SK-N-SH treated with all-trans-retinoic acid at 6 μM for 48 hours (cell line): ENCODE results near the gene ECHDC3.

Source experiments
- ATAC-seq: fragments of 200-7000 bp; cut with Tn5 transposase; 3 replicates; pipeline ENCODE4 v1.9.1; 2020; ENCODE audit warnings: mild to moderate bottlenecking, moderate library complexity
- ARNTL ChIP-seq: fragments of 450-650 bp; formaldehyde crosslinking; IDR thresholded peaks from 2 replicates; pipeline ENCODE4 v1.5.0; 2020; ENCODE audit warnings: low read depth, mild to moderate bottlenecking, moderate library complexity, borderline replicate concordance
- BACH2 ChIP-seq: fragments of 250-450 bp; sonication (Bioruptor Pico); IDR thresholded peaks from 2 replicates; pipeline ENCODE4 v1.9.0; 2021; ENCODE audit warnings: mild to moderate bottlenecking, borderline replicate concordance
- CREB5 ChIP-seq: fragments of 250-450 bp; sonication (Bioruptor Pico); IDR thresholded peaks from 2 replicates; pipeline ENCODE4 v1.5.1; 2020; ENCODE audit warnings: low read depth, mild to moderate bottlenecking, moderate library complexity
- CSDC2 ChIP-seq: fragments of 250-450 bp; sonication (Bioruptor Pico); IDR thresholded peaks from 2 replicates; pipeline ENCODE4 v1.5.0; 2020; ENCODE audit warnings: mild to moderate bottlenecking, moderate library complexity
- ESRRG ChIP-seq: fragments of 250-450 bp; sonication (Bioruptor Pico); IDR thresholded peaks from 2 replicates; pipeline ENCODE4 v1.6.1; 2021; ENCODE audit warnings: mild to moderate bottlenecking
- ISL1 ChIP-seq: fragments of 250-450 bp; sonication (Bioruptor Pico); IDR thresholded peaks from 2 replicates; pipeline ENCODE4 v2.1.2; 2022; ENCODE audit warnings: mild to moderate bottlenecking, moderate library complexity
- OSR1 ChIP-seq: fragments of 250-450 bp; sonication (Bioruptor Pico); IDR thresholded peaks from 2 replicates; pipeline ENCODE4 v1.8.0; 2022; ENCODE audit warnings: moderate library complexity, mild to moderate bottlenecking, inconsistent platforms
- PATZ1 ChIP-seq: fragments of 250-450 bp; sonication (Bioruptor Pico); IDR thresholded peaks from 2 replicates; pipeline ENCODE4 v1.8.0; 2020; ENCODE audit warnings: mild to moderate bottlenecking, moderate library complexity, borderline replicate concordance
- POU6F1 ChIP-seq: fragments of 250-450 bp; sonication (Bioruptor Pico); IDR thresholded peaks from 2 replicates; pipeline ENCODE4 v1.8.0; 2021; ENCODE audit warnings: low read depth, mild to moderate bottlenecking, moderate library complexity, borderline replicate concordance
- PPARA ChIP-seq: fragments of 250-450 bp; sonication (Bioruptor Pico); IDR thresholded peaks from 2 replicates; pipeline ENCODE4 v1.5.0; 2020; ENCODE audit warnings: mild to moderate bottlenecking, borderline replicate concordance
- SNAI2 ChIP-seq: fragments of 250-450 bp; sonication (Bioruptor Pico); IDR thresholded peaks from 2 replicates; pipeline ENCODE4 v1.5.0; 2020; ENCODE audit warnings: mild to moderate bottlenecking, moderate library complexity
- TOX ChIP-seq: fragments of 250-450 bp; sonication (Bioruptor Pico); IDR thresholded peaks from 2 replicates; pipeline ENCODE4 v1.8.0; 2021; ENCODE audit warnings: mild to moderate bottlenecking, moderate library complexity, borderline replicate concordance
- TSHZ2 ChIP-seq: fragments of 250-450 bp; sonication (Bioruptor Pico); IDR thresholded peaks from 2 replicates; pipeline ENCODE4 v1.5.0; 2020; ENCODE audit warnings: mild to moderate bottlenecking, moderate library complexity
- ZC3H10 ChIP-seq: fragments of 250-450 bp; sonication (Bioruptor Pico); IDR thresholded peaks from 2 replicates; pipeline ENCODE4 v1.5.1; 2021; ENCODE audit warnings: mild to moderate bottlenecking, moderate library complexity
- ZFP3 ChIP-seq: fragments of 250-450 bp; sonication (Bioruptor Pico); IDR thresholded peaks from 2 replicates; pipeline ENCODE4 v1.5.0; 2020; ENCODE audit warnings: mild to moderate bottlenecking, moderate library complexity
- ZNF70 ChIP-seq: fragments of 450-650 bp; formaldehyde crosslinking; IDR thresholded peaks from 2 replicates; pipeline ENCODE4 v1.5.0; 2020; ENCODE audit warnings: mild to moderate bottlenecking, moderate library complexity
- ZNF8 ChIP-seq: fragments of 450-650 bp; formaldehyde crosslinking; IDR thresholded peaks from 2 replicates; pipeline ENCODE4 v1.5.0; 2020; ENCODE audit warnings: mild to moderate bottlenecking, moderate library complexity

Gene ECHDC3

GRCh38 chr10:11758527-11759236 lies 16.5 kb downstream of the ECHDC3 start:
- ATAC-seq: no peak
- TF ChIP-seq POU6F1 (no peak), SNAI2 (CRISPR knock-in tag) (no peak), ARNTL (CRISPR knock-in tag) (no peak), OSR1 (CRISPR knock-in tag) (no peak), CREB5 (CRISPR knock-in tag) (no peak), BACH2 (no peak), ZNF8 (CRISPR knock-in tag) (no peak)

- TF ChIP-seq TSHZ2 (CRISPR knock-in tag) (no peak), CSDC2 (CRISPR knock-in tag) (no peak), ZNF8 (CRISPR knock-in tag) (no peak), ZC3H10 (no peak), TOX (CRISPR knock-in tag) (no peak), PPARA (no peak), ARNTL (CRISPR knock-in tag) (no peak), ESRRG (CRISPR knock-in tag) (no peak), SNAI2 (CRISPR knock-in tag) (no peak)
- no peak for ATAC-seq
Measured at GRCh38 chr10:11759347-11759746, 17.2 kb downstream of the ECHDC3 start.

GRCh38 chr10:11760151-11760550 lies 18.0 kb downstream of the ECHDC3 start:
- ATAC-seq: no peak
- TF ChIP-seq OSR1 (CRISPR knock-in tag): no peak
- TF ChIP-seq TOX (CRISPR knock-in tag): no peak
- TF ChIP-seq ZC3H10: no peak
- TF ChIP-seq ARNTL (CRISPR knock-in tag): no peak
- no peak for TF ChIP-seq ISL1 (CRISPR knock-in tag)

GRCh38 chr10:11760861-11761260 lies 18.7 kb downstream of the ECHDC3 start:
- TF ChIP-seq ESRRG (CRISPR knock-in tag) (no peak), ZNF70 (no peak), SNAI2 (CRISPR knock-in tag) (no peak), CSDC2 (CRISPR knock-in tag) (no peak), ZFP3 (no peak), ZC3H10 (no peak), ARNTL (CRISPR knock-in tag) (no peak), PATZ1 (CRISPR knock-in tag) (no peak), POU6F1 (no peak)
- ATAC-seq: no peak
